Thyroid gland (tissue), 4 donors: ENCODE results near the gene IL11.

Source experiments
- CTCF ChIP-seq, 6 experiments: fragments of 200-600 bp in 3 of 6; fragments of 450-650 bp in 3 of 6; sonication (generic) in 3 of 6; IDR thresholded peaks; one replicate each; pipeline ENCODE4 v1.5.1; 2016 to 2019; ENCODE audit warnings: antibody characterized with exemption in 6 of 6, mild to moderate bottlenecking in 2 of 6, inconsistent platforms in 1 of 6, moderate library complexity in 1 of 6
- POLR2A ChIP-seq, 2 donors: fragments of 450-650 bp; IDR thresholded peaks; one replicate each; pipeline ENCODE4 v1.6.1; 2017; ENCODE audit warnings: antibody characterized with exemption in 2 of 2, mild to moderate bottlenecking in 2 of 2, moderate library complexity in 1 of 2

GRCh38 chr19:55382013-55382412 is 11.8 kb upstream of the IL11 start:
- TF ChIP-seq POLR2A (IDR thresholded peaks at IDR 0.05), result no peak
- no peak for TF ChIP-seq CTCF (IDR thresholded peaks at IDR 0.05)
